Parathyroid adenoma (tissue), 2 donors: ENCODE measurements around the gene FAM110D.

Experiments
- H2AFZ ChIP-seq: fragments of 300-600 bp; sonication (generic); one replicate; pipeline ENCODE4 v1.7.0; 2017; ENCODE audit warnings: antibody characterized with exemption, mild to moderate bottlenecking
- H3K27ac ChIP-seq: fragments of 300-600 bp; sonication (generic); one replicate; pipeline ENCODE4 v1.7.0; 2017
- H3K27me3 ChIP-seq: fragments of 300-600 bp; sonication (generic); one replicate; pipeline ENCODE4 v1.7.0; 2017; ENCODE audit warnings: low read length; ENCODE audit not compliant: control insufficient read depth, insufficient read depth
- H3K36me3 ChIP-seq: fragments of 300-600 bp; sonication (generic); one replicate; pipeline ENCODE4 v1.7.0; 2017; ENCODE audit warnings: low read length; ENCODE audit not compliant: control insufficient read depth, insufficient read depth
- H3K4me1 ChIP-seq: fragments of 300-600 bp; sonication (generic); one replicate; pipeline ENCODE4 v1.7.0; 2017; ENCODE audit warnings: control low read depth
- H3K4me2 ChIP-seq: fragments of 300-600 bp; sonication (generic); one replicate; pipeline ENCODE4 v1.7.0; 2017; ENCODE audit warnings: low read length
- H3K4me3 ChIP-seq: fragments of 300-600 bp; sonication (generic); one replicate; pipeline ENCODE4 v1.7.0; 2017; ENCODE audit warnings: low read depth, low read length
- H3K79me2 ChIP-seq: fragments of 300-600 bp; sonication (generic); one replicate; pipeline ENCODE4 v1.7.0; 2017; ENCODE audit warnings: control low read depth
- H3K9ac ChIP-seq: fragments of 300-600 bp; sonication (generic); one replicate; pipeline ENCODE4 v1.7.0; 2017; ENCODE audit warnings: mild to moderate bottlenecking
- H3K9me3 ChIP-seq: fragments of 300-600 bp; sonication (generic); one replicate; pipeline ENCODE4 v1.7.0; 2017; ENCODE audit warnings: low read length; ENCODE audit not compliant: control insufficient read depth
- TF ChIP-seq, protein P1 (sequence below): fragments of 300-600 bp; sonication (generic); IDR thresholded peaks from one replicate; pipeline ENCODE4 v1.7.0; 2017; ENCODE audit warnings: antibody characterized with exemption, mild to moderate bottlenecking
- donor health status: primary hyperparathyroidism.

FAM110D gene

GRCh38 chr1:26112407-26112775 is 46.5 kb upstream of the FAM110D start:
- Histone ChIP-seq H3K27me3 (no peaks in the 10 kb centered on the region), H3K79me2 (peaks cover 3% of the 10 kb centered on the region), H3K4me3 (peak overlapping the region; percentile 99), H3K36me3 (no peaks in the 10 kb centered on the region), H3K4me2 (peak overlapping the region; percentile 92), H3K4me1 (peaks cover 3% of the 10 kb centered on the region), H3K9ac (no peak overlapping the region), H3K9me3 (no peaks in the 10 kb centered on the region), H3K27ac (peak overlapping the region; percentile 89), H2AFZ (peak overlapping the region; percentile 93)
- TF ChIP-seq, protein P1, sequence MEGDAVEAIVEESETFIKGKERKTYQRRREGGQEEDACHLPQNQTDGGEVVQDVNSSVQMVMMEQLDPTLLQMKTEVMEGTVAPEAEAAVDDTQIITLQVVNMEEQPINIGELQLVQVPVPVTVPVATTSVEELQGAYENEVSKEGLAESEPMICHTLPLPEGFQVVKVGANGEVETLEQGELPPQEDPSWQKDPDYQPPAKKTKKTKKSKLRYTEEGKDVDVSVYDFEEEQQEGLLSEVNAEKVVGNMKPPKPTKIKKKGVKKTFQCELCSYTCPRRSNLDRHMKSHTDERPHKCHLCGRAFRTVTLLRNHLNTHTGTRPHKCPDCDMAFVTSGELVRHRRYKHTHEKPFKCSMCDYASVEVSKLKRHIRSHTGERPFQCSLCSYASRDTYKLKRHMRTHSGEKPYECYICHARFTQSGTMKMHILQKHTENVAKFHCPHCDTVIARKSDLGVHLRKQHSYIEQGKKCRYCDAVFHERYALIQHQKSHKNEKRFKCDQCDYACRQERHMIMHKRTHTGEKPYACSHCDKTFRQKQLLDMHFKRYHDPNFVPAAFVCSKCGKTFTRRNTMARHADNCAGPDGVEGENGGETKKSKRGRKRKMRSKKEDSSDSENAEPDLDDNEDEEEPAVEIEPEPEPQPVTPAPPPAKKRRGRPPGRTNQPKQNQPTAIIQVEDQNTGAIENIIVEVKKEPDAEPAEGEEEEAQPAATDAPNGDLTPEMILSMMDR, result no peak

DNA sequence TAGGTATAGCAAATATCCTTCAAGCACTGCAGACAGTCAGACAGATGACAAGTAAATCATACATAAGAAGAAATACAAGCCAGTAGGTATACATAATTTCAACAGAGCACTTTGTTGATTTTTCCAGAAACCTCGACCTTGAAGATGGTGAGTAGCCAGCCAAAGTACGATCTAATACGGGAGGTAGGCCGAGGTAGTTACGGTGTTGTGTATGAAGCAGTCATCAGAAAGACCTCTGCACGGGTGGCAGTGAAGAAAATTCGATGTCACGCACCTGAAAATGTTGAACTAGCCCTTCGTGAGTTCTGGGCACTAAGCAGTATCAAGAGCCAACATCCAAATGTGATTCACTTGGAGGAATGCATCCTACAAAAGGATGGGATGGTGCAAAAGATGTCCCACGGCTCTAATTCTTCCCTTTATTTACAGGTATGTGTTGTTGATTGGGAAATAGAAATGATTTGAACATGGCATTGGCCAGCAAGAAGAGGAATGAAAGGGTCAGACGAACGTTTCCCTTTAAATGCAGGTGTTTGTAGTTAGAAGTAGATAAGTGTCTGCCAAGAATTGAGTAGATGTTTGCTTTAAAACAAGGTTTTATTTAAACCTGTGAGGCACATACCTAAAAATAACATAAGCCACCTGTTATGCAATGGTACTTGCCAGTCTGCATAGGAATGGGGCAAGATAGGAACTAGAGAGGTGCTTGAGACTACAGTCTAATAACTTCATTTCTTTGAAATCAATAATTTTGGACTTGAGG is 44.5 kb upstream of the FAM110D start:
- H3K79me2 ChIP-seq, result peaks cover 6% of the 10 kb centered on the region
- H3K4me3 ChIP-seq, result no peak overlapping the region
- peaks cover 3% of the 10 kb centered on the region for H3K4me1 ChIP-seq
- no peak overlapping the region for H3K9ac ChIP-seq
- no peak overlapping the region for H2AFZ ChIP-seq
- no peaks in the 10 kb centered on the region for H3K9me3 ChIP-seq
- TF ChIP-seq, protein P1, result no peak
- no peak overlapping the region for H3K27ac ChIP-seq
- no peak overlapping the region for H3K4me2 ChIP-seq
- H3K27me3 ChIP-seq, result no peaks in the 10 kb centered on the region
- H3K36me3 ChIP-seq, result no peaks in the 10 kb centered on the region

GRCh38 chr1:26119892-26120608 is 38.8 kb upstream of the FAM110D start:
- TF ChIP-seq, protein P1, result no peak
- H3K4me1 ChIP-seq, result peaks cover 5% of the 10 kb centered on the region
- H3K4me2 ChIP-seq, result no peak overlapping the region
- H3K36me3 ChIP-seq, result no peaks in the 10 kb centered on the region
- peaks cover 2% of the 10 kb centered on the region for H3K79me2 ChIP-seq
- no peak overlapping the region for H3K4me3 ChIP-seq
- no peak overlapping the region for H2AFZ ChIP-seq
- no peaks in the 10 kb centered on the region for H3K9me3 ChIP-seq
- H3K27ac ChIP-seq, result no peak overlapping the region
- H3K27me3 ChIP-seq, result no peaks in the 10 kb centered on the region
- H3K9ac ChIP-seq, result no peak overlapping the region

DNA sequence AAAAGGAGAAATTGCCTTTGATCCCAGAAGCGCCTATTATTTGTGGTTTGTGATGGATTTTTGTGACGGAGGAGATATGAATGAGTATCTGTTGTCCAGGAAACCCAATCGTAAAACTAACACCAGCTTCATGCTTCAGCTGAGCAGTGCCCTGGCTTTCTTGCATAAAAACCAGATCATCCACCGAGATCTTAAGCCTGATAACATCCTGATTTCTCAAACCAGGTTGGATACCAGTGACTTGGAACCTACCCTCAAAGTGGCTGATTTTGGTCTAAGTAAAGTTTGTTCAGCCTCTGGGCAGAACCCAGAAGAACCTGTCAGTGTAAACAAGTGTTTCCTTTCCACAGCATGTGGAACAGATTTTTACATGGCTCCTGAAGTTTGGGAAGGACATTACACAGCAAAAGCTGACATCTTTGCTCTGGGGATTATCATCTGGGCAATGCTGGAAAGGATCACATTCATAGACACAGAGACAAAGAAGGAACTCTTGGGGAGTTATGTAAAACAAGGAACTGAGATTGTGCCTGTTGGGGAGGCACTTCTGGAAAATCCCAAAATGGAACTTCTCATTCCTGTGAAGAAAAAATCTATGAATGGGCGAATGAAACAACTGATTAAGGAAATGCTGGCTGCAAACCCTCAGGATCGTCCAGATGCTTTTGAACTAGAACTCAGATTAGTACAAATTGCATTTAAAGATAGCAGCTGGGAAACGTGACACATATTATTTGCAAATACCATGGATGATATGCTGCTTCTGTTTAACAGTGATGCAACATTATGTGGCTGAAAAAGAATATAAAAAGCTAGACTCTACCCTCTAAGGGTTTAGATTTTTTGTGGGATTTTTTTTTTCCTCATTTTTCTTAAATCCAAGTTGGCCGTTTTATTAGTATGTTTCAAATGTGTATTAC is 36.8 kb upstream of the FAM110D start:
- Histone ChIP-seq H3K9ac (no peak overlapping the region), H3K27ac (peak overlapping the region; percentile 63), H3K79me2 (peaks cover 2% of the 10 kb centered on the region), H2AFZ (no peak overlapping the region), H3K4me2 (peak overlapping the region; percentile 32), H3K9me3 (no peaks in the 10 kb centered on the region), H3K27me3 (no peaks in the 10 kb centered on the region), H3K4me3 (no peak overlapping the region), H3K4me1 (peaks cover 5% of the 10 kb centered on the region), H3K36me3 (no peaks in the 10 kb centered on the region)
- TF ChIP-seq, protein P1, result no peak
